Mesendoderm (in vitro differentiated cells): ENCODE results near the gene MTX2.
"Not testable (repeated sequence)": the region's sequence is repeated elsewhere in the genome, so short reads cannot be mapped to it uniquely, and the experiment has no call there.

Experiments
- DNase-seq: peaks from one replicate; pipeline ENCODE4 v3.0.0; 2013
- H2AK5ac ChIP-seq: 2 replicates; pipeline ENCODE4 v1.6.1; 2013; ENCODE audit warnings: low read length, inconsistent platforms
- H2BK120ac ChIP-seq: 2 replicates; pipeline ENCODE4 v1.6.1; 2013; ENCODE audit warnings: low read depth, mild to moderate bottlenecking, low read length, moderate library complexity, mixed read lengths
- H2BK15ac ChIP-seq: replicated peaks from 2 replicates; pipeline ENCODE4 v1.6.1; 2013; ENCODE audit warnings: low read depth, mild to moderate bottlenecking, moderate library complexity
- H2BK5ac ChIP-seq: 2 replicates; pipeline ENCODE4 v1.6.1; 2013; ENCODE audit warnings: low read length, inconsistent platforms
- H3K18ac ChIP-seq: 2 replicates; pipeline ENCODE4 v1.6.1; 2013; ENCODE audit warnings: mild to moderate bottlenecking, low read length, mixed read lengths
- H3K23ac ChIP-seq: one replicate; pipeline ENCODE4 v1.6.1; 2013; ENCODE audit warnings: low read length
- H3K27ac ChIP-seq: 2 replicates; pipeline ENCODE4 v1.5.1; 2013; ENCODE audit warnings: low read depth, mild to moderate bottlenecking, inconsistent platforms, low read length, moderate library complexity
- H3K27me3 ChIP-seq: 2 replicates; pipeline ENCODE4 v1.6.1; 2013; ENCODE audit warnings: low read length, control low read depth, mild to moderate bottlenecking, inconsistent platforms; ENCODE audit not compliant: insufficient read depth, poor library complexity
- H3K36me3 ChIP-seq: 2 replicates; pipeline ENCODE4 v1.6.1; 2013; ENCODE audit warnings: low read length, inconsistent platforms; ENCODE audit not compliant: control insufficient read depth, insufficient read depth
- H3K4ac ChIP-seq: one replicate; pipeline ENCODE4 v1.6.1; 2013; ENCODE audit warnings: low read depth, mild to moderate bottlenecking, low read length, moderate library complexity
- H3K4me1 ChIP-seq: 2 replicates; pipeline ENCODE4 v1.6.1; 2013; ENCODE audit warnings: low read depth, low read length, inconsistent platforms; ENCODE audit not compliant: control insufficient read depth
- H3K4me2 ChIP-seq: 2 replicates; pipeline ENCODE4 v1.6.1; 2013; ENCODE audit warnings: low read length
- H3K4me3 ChIP-seq: 2 replicates; pipeline ENCODE4 v1.5.1; 2013; ENCODE audit warnings: mild to moderate bottlenecking, low read length
- H3K56ac ChIP-seq: one replicate; pipeline ENCODE4 v1.6.1; 2013; ENCODE audit warnings: low read length
- H3K79me1 ChIP-seq: 2 replicates; pipeline ENCODE4 v1.6.1; 2013; ENCODE audit warnings: low read length, inconsistent platforms
- H3K79me2 ChIP-seq: 2 replicates; pipeline ENCODE4 v1.6.1; 2013; ENCODE audit warnings: mild to moderate bottlenecking, low read length; ENCODE audit not compliant: control insufficient read depth, insufficient read depth
- H3K9ac ChIP-seq: 2 replicates; pipeline ENCODE4 v1.6.1; 2013; ENCODE audit warnings: low read length, inconsistent platforms
- H4K5ac ChIP-seq: one replicate; pipeline ENCODE4 v1.6.1; 2013; ENCODE audit warnings: low read length
- H4K8ac ChIP-seq: one replicate; pipeline ENCODE4 v1.6.1; 2013; ENCODE audit warnings: low read depth, mild to moderate bottlenecking, control low read depth, low read length, moderate library complexity
- WGBS: extraction: QIAGEN DNeasy Blood & Tissue Kit; methylation state at CpG from one replicate; pipeline ENCODE4 v1.1.7; 2013; ENCODE audit warnings: low lambda C conversion rate, missing lambda C conversion rate; ENCODE audit not compliant: insufficient coverage; ENCODE audit errors: extremely low coverage; 5-methylcytosine and 5-hydroxymethylcytosine counted together

MTX2 gene

DNA sequence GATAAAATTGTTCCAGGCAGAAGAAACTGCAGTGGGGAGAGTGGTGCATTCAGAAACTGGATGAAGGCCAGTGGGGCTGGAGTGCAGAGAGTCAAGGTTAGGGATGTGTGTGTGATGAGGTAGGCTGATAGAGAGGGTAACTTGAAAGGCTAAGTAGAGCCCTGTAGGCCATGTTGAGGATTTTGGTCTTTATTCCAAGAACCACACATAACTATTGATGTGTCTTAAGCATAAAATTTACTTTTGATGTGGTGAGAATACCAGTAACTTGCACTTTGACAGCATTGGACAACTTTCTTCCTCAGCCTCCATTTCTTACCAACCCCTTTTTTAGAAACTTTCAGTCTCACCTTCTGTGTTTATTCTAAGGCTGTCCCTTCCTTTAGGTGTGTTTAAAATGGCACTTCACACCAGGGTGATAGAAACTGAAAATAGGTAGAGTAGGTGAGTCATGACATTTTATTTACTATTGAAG lies 22.6 kb downstream of the MTX2 start:
- Histone ChIP-seq H3K9ac (no peak overlapping the region), H3K27me3 (no peaks in the 10 kb centered on the region), H2BK5ac (no peak overlapping the region), H3K36me3 (no peaks in the 10 kb centered on the region), H3K23ac (no peak overlapping the region), H3K56ac (no peak overlapping the region), H4K8ac (no peak overlapping the region), H2BK15ac (no peak overlapping the region), H2BK120ac (no peak overlapping the region), H3K18ac (no peak overlapping the region), H3K4ac (no peak overlapping the region), H3K27ac (no peak overlapping the region), H2AK5ac (no peak overlapping the region), H3K79me2 (no peaks in the 10 kb centered on the region), H4K5ac (no peak overlapping the region), H3K4me3 (no peak overlapping the region), H3K4me1 (peaks cover 7% of the 10 kb centered on the region), H3K4me2 (no peak overlapping the region), H3K79me1 (no peaks in the 10 kb centered on the region)
- peak; percentile 33 for DNase-seq

DNA sequence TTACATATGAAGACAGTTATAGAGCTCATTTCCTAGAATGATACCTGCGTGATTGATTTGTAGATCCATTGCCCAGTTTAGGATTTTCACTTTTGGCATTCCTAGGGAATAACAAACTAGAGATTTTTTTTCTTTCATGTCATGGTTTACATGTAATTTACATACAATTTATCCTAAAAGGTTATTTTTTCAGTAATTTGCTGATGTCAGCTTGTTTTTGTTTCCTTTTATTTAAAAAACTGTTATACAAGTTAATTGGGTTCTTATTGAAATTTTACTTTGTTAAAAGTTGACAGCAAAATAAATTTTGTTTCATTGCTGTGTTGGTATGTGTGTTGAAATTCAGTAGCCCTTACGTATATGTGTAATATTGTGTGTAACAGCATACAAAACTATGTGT lies 23.4 kb downstream of the MTX2 start:
- H2BK15ac ChIP-seq, result no peak overlapping the region
- H2BK5ac ChIP-seq, result no peak overlapping the region
- H3K79me2 ChIP-seq, result no peaks in the 10 kb centered on the region
- H3K27ac ChIP-seq, result no peak overlapping the region
- H3K4me1 ChIP-seq, result peaks cover 7% of the 10 kb centered on the region
- no peak overlapping the region for H2BK120ac ChIP-seq
- no peak overlapping the region for H3K9ac ChIP-seq
- no peak overlapping the region for H3K4me2 ChIP-seq
- peaks cover 2% of the 10 kb centered on the region for H3K79me1 ChIP-seq
- DNase-seq, result no peak
- no peak overlapping the region for H2AK5ac ChIP-seq
- H3K23ac ChIP-seq, result no peak overlapping the region
- no peak overlapping the region for H4K5ac ChIP-seq
- WGBS, result no CpG with 5 or more reads among the region's 2 CpGs
- H3K56ac ChIP-seq, result no peak overlapping the region
- no peak overlapping the region for H3K18ac ChIP-seq
- no peak overlapping the region for H4K8ac ChIP-seq
- H3K27me3 ChIP-seq, result no peaks in the 10 kb centered on the region
- no peaks in the 10 kb centered on the region for H3K36me3 ChIP-seq
- H3K4me3 ChIP-seq, result no peak overlapping the region
- no peak overlapping the region for H3K4ac ChIP-seq

DNA sequence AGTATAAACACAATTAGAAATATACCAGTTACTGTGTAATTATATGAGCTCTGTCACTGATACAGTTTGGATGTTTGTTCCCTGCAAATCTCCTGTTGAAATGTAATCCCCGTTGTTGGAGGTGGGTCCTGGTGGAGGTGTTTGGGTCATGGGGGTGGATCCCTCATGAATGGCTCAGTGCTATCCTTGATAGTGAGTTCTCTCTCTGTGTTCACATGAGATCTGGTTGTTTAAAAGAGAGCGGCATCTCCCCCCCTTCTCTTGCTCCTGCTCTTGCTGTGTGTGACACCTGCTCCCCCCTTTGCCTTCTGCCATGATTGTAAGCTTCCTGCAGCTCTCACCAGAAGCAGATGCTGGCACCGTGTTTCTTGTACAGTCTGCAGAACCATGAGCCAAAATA lies 24.1 kb downstream of the MTX2 start:
- Histone ChIP-seq H3K18ac (no peak overlapping the region), H3K79me1 (peaks cover 2% of the 10 kb centered on the region), H2BK5ac (no peak overlapping the region), H3K56ac (no peak overlapping the region), H3K9ac (no peak overlapping the region), H2AK5ac (no peak overlapping the region), H3K4me1 (peaks cover 7% of the 10 kb centered on the region), H4K5ac (no peak overlapping the region), H3K27ac (no peak overlapping the region), H4K8ac (no peak overlapping the region), H3K4me2 (no peak overlapping the region), H3K4me3 (no peak overlapping the region), H3K27me3 (no peaks in the 10 kb centered on the region), H3K23ac (no peak overlapping the region), H2BK120ac (no peak overlapping the region), H3K36me3 (no peaks in the 10 kb centered on the region), H3K79me2 (no peaks in the 10 kb centered on the region), H2BK15ac (no peak overlapping the region), H3K4ac (no peak overlapping the region)
- peak; percentile 25 for DNase-seq
- WGBS, result no CpG with 5 or more reads among the region's 3 CpGs

DNA sequence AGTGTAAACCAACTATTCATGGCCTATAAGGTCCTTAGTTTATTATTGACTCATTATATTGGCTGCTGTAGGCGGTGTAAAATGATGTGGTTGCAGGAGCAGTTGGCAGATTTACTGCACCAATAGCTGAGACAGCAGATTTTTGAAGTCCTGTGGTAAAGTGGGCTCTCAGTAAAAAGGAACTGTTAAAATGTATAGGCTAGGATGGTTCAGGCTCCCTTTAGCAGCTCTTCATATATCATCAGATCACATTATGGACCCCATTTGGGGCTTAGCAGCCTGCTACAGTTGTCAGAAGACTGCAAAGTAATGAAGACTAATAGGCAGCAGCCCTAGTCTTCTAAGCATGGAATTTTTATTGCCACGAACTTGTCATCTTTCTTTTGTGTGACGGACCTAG lies 27.8 kb downstream of the MTX2 start:
- no CpG with 5 or more reads among the region's 3 CpGs for WGBS
- no peak overlapping the region for H3K9ac ChIP-seq
- H3K79me2 ChIP-seq, result no peaks in the 10 kb centered on the region
- H3K4me1 ChIP-seq, result no peaks in the 10 kb centered on the region
- H3K56ac ChIP-seq, result no peak overlapping the region
- H2BK15ac ChIP-seq, result no peak overlapping the region
- H3K79me1 ChIP-seq, result peaks cover 4% of the 10 kb centered on the region
- no peak overlapping the region for H3K27ac ChIP-seq
- no peak overlapping the region for H4K8ac ChIP-seq
- H2AK5ac ChIP-seq, result no peak overlapping the region
- H3K4me3 ChIP-seq, result no peak overlapping the region
- H3K36me3 ChIP-seq, result no peaks in the 10 kb centered on the region
- no peak overlapping the region for H3K23ac ChIP-seq
- H3K18ac ChIP-seq, result no peak overlapping the region
- no peak overlapping the region for H2BK120ac ChIP-seq
- no peak overlapping the region for H2BK5ac ChIP-seq
- no peak overlapping the region for H4K5ac ChIP-seq
- DNase-seq, result no peak
- no peak overlapping the region for H3K4ac ChIP-seq
- no peak overlapping the region for H3K4me2 ChIP-seq
- no peaks in the 10 kb centered on the region for H3K27me3 ChIP-seq

DNA sequence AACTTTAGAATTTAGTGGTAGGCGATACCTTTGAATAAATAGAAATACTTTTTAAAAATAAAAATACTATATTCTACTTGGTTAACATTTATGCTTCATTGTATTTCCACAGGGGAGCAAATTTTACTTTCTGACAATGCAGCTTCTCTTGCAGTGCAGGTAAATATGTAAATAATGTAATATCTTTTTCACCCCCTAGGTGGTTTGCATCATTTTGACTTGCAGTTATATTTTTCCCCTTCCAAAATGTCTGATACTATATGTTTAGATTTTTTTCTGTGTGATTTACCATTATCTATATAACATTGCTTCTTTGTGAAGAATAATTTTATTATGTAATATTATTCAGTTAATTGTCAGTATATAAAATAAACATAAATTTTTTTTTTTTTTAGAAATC lies 28.5 kb downstream of the MTX2 start:
- no peak for DNase-seq
- Histone ChIP-seq H3K9ac (no peak overlapping the region), H2BK15ac (no peak overlapping the region), H3K4me3 (no peak overlapping the region), H2BK5ac (no peak overlapping the region), H3K4me1 (no peaks in the 10 kb centered on the region), H3K27me3 (no peaks in the 10 kb centered on the region), H3K27ac (no peak overlapping the region), H3K56ac (no peak overlapping the region), H3K4me2 (no peak overlapping the region), H3K79me2 (no peaks in the 10 kb centered on the region), H3K23ac (no peak overlapping the region), H3K36me3 (no peaks in the 10 kb centered on the region), H4K8ac (no peak overlapping the region), H2BK120ac (no peak overlapping the region), H3K4ac (no peak overlapping the region), H3K18ac (no peak overlapping the region), H4K5ac (no peak overlapping the region), H3K79me1 (peaks cover 4% of the 10 kb centered on the region), H2AK5ac (no peak overlapping the region)
- no CpG with 5 or more reads among the region's 1 CpG for WGBS

DNA sequence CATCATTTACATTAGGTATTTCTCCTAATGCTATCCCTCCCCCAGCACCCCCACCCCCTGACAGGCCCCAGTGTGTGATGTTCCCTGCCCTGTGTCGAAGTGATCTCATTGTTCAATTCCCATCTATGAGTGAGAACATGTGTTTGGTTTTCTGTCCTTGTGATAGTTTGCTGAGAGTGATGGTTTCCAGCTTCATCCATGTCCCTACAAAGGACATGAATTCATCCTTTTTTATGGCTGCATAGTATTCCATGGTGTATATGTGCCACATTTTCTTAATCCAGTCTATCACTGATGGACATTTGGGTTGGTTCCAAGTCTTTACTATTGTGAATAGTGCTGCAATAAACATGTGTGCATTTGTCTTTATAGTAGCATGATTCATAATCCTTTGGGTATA lies 36.8 kb downstream of the MTX2 start:
- H2BK5ac ChIP-seq, DNase-seq, H3K9ac ChIP-seq, H4K8ac ChIP-seq, H3K79me1 ChIP-seq, H3K23ac ChIP-seq, H2BK120ac ChIP-seq, H3K4me1 ChIP-seq, H3K56ac ChIP-seq, H3K36me3 ChIP-seq, H3K27me3 ChIP-seq, H3K4me2 ChIP-seq, H2AK5ac ChIP-seq, H3K27ac ChIP-seq, H3K4ac ChIP-seq, H4K5ac ChIP-seq, H3K18ac ChIP-seq, H3K4me3 ChIP-seq, H2BK15ac ChIP-seq, H3K79me2 ChIP-seq: not testable (repeated sequence)
- WGBS, result no CpG with 5 or more reads among the region's 1 CpG
